GM19035 (cell line): Measurements from ENCODE around the gene STAB2.

ENCODE experiments used
- ATAC-seq: cut with Tn5 transposase; IDR thresholded peaks from one replicate; pipeline ENCODE4 v1.9.1; 2021; ENCODE audit not compliant: unreplicated experiment

The STAB2 gene, protein sequence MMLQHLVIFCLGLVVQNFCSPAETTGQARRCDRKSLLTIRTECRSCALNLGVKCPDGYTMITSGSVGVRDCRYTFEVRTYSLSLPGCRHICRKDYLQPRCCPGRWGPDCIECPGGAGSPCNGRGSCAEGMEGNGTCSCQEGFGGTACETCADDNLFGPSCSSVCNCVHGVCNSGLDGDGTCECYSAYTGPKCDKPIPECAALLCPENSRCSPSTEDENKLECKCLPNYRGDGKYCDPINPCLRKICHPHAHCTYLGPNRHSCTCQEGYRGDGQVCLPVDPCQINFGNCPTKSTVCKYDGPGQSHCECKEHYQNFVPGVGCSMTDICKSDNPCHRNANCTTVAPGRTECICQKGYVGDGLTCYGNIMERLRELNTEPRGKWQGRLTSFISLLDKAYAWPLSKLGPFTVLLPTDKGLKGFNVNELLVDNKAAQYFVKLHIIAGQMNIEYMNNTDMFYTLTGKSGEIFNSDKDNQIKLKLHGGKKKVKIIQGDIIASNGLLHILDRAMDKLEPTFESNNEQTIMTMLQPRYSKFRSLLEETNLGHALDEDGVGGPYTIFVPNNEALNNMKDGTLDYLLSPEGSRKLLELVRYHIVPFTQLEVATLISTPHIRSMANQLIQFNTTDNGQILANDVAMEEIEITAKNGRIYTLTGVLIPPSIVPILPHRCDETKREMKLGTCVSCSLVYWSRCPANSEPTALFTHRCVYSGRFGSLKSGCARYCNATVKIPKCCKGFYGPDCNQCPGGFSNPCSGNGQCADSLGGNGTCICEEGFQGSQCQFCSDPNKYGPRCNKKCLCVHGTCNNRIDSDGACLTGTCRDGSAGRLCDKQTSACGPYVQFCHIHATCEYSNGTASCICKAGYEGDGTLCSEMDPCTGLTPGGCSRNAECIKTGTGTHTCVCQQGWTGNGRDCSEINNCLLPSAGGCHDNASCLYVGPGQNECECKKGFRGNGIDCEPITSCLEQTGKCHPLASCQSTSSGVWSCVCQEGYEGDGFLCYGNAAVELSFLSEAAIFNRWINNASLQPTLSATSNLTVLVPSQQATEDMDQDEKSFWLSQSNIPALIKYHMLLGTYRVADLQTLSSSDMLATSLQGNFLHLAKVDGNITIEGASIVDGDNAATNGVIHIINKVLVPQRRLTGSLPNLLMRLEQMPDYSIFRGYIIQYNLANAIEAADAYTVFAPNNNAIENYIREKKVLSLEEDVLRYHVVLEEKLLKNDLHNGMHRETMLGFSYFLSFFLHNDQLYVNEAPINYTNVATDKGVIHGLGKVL (N-terminal part only)

DNA sequence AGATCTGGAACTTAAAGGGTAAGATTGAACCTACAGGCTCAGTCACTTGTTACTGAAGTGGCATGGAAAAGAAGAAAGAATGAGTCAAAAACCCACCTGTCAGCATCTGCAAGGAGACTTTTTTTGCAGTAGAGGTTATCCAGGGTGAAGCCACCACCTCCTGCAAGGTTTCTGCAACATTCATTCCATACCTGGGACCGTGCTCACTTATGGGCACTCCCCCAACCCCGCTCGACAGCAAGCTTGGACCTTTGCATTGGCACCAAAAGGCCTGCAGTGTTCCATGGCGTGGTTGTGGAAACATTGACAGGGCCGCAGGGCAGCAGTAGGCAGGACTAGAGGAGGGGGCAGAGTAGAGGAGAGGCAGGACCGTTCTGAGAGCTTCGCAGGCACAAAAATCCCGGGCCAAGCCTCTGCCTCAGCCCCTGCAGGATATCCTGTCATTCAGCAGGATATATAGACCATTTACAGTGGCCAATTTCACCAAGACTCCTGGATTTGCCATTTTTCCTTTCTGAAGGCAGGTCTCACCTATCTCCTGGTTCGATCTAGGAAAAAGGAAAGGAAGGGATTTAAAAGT, at the start of gene STAB2:
Gene STAB2 (plus strand): TSS at position 483 of the 580 bp plus-strand sequence. CDS start 204 bp downstream, outside the sequence.
- ATAC-seq: no peak

DNA sequence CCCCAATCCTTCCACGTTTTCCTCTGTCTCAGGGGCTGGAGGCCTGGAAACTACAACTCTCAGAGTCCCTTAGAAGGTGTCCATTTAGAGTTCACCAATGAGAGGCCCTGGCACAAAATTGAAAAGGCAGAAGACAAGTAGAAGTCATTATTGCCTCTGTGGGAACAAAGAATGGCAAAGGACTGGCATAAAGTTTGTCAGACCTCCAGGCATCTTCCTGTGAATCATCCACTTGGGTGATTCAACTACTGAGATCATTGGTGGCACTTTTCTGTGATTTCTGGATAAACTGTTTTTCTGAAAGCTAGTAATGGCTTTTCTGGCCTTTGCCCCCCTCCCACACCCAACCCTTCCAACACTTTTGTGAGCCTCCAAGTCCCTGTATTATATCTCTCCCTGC, 48.7 kb upstream of the STAB2 start:
- no peak for ATAC-seq

DNA sequence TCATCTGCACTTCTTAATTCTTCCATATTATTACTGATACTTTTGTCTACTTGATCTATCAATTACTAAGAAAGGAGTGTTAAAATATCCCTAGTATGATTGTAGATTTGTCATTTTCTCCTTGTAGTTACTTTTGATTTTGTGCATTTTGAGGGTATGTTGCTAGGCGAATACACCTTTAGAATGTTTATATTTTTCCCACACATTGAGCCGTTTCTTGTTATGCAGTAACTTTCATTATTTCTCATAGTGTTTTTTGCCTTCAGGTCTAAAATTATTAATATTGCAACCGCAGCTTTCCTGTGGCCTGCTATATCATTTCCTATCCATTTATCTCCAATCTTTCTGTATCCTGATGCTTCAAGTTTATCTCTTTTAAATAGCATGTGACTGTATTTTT, 46.8 kb upstream of the STAB2 start:
- ATAC-seq: no peak

DNA sequence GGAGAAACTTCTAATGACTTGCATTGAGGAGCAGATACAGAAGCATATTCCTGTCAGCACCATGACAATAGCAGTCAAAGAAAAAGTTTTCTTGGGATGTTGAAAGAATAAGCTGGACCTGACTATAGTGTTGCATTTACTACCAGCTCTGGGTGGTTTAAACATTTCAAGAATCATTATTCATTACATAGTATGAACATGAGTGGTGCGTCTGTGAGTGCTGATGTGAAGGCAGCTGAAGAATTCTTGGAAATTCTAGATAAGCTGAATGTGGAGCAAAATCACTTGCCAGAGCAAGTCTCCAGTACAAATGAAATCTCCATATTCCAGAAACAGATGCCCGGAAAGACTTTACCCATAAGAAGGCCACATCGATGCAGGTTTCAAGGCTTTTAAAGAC, 45.0 kb upstream of the STAB2 start:
- ATAC-seq: no peak

DNA sequence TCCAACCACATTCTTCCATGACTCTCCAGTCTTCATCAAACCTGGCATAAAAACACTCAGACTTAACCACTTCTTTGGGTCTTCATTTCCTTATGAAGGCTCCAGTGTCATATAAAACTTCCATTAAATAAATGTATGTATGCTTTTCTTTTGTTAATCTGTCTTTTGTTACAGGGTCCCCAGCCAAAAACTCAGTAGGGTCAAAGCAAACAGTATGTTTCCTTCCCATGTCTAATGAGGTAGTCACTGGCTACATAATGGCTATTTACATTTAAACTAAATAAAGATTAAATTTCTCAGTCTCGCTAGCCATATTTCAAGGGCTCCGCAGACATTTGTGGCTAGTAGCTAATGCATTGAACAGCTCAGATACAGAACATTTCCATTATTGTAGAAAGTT, 40.1 kb upstream of the STAB2 start:
- no peak for ATAC-seq

DNA sequence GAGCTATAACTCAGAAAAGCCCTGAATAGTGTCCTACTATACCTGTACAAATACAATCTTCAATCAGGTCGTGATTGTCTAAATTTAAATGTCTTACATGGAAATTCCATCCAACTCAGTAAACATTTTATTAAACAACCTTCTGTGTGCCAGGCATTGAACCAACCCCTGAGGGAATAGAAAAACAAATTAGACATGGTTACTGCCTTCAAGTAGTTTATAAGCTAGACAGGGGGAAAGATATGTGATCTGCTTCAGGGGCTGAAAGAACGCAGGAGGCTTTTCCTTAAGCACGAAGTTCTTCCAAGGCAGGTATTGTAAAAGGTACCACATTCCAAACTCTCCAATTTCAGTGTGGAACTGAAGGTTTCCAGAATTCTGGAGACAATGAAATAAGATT, 39.7 kb upstream of the STAB2 start:
- no peak for ATAC-seq

DNA sequence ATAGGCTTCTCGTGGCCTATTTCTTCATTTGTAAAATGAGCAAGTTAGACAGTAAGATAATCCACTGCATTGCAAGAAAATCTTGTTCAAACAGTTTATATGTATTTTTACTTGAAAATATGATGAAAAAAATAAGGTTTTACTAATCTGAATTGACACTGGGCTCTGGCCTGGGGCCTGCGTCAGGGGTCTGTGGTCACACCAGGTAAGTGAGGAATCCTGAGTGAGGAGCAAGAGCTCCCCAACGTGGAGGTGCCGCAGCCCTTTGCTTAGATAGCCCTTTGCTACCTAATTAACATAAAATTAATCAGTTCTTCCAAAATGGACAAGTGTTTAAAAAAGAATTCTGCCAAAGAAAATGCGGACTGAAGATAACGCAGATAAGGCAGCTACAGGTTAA, 39.1 kb upstream of the STAB2 start:
- no peak for ATAC-seq

DNA sequence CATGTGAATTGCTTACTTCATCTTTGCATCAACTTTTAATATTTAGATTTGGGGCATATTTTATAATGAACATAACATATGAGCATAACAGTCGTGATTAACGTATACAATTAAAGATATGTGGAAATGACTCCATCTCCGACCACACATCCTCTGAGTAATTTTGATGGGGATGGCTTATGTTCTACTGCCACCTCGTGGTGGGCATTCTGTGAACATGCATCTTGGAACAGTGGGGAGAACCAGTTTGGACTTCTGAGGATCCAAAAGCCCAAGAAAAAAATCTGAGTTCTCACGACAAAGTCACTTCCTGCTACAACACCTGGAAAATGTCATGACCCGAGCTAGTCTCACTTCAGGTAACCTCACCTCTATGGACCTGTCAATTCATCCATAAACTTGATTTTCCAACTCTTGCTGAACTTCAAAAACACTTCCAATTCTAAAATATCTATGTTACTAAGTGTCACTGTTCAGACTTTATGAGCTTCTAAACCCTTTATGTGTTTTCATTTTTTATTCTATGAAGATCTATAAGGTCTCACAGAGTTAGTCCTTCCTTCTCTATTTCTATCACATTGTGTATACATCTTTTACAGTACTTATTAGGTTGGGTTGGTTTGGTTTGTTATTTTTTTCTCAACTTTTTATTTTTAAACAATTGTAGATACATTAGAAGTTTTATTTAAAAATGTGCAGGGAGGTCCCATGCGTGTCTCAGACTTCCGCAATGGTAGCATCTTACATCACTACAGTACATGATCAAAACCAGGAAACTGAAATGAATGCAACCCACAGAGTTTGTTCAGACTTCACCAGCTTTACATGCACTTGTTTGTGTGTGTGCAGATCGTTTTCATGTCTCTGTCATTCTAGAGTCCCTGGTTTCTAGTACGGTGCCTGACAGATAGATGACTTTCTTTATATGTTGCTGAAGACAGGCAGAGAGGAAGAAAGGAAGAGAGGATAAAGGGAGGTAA, 38.2 kb upstream of the STAB2 start:
- ATAC-seq: peak; percentile 77

DNA sequence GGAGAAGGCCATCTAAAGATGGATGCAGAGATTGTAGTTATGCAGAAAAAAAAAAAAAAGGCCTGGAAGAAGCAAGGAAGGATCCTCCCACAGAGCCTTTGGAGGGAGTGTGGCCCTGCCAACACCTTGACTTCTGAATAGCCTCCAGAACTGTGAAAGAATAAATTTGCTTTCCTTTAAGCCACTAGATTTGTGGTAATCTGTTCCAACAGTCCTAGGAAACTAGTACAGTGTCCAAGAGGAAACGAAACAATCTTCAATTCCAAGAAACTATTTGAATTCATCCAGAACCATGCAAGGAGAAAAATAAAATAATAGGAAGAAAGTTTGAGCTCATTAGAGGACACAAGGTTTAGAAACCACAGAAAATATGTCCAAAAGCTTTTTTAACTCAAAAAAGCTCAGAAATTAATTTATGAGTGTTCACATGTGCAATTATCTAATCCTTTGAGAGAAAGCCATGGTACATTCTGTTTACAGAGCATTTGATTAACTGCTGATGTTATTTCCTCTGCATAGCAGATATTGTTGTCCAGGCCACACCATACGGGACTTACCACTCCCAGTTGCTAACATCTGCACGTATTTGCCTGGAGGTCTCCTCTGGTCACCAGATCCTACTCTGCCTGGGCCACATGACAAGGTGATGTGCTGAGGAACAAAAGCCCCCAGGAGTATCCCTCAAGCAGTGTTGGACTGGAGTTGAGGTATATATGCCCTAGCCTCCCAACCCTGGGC, 30.0 kb upstream of the STAB2 start:
- no peak for ATAC-seq

DNA sequence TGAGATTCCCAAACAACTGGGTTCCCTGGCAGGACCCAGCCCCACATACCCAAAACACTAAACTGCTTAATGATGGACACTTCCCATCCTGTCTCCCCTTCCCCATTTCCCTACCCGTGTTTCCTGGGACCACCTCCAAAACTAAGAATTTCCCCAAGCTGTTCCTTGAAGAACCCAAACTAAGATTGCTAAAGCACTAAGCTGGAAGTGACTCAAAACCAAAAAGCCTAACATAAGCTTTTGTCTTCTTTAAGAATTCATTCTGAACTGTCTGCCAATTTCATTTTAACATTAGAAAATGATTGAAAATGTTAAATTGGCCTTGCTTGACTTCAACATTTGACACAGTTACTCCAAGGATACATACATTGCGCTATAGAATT, 29.5 kb upstream of the STAB2 start:
- ATAC-seq: no peak

DNA sequence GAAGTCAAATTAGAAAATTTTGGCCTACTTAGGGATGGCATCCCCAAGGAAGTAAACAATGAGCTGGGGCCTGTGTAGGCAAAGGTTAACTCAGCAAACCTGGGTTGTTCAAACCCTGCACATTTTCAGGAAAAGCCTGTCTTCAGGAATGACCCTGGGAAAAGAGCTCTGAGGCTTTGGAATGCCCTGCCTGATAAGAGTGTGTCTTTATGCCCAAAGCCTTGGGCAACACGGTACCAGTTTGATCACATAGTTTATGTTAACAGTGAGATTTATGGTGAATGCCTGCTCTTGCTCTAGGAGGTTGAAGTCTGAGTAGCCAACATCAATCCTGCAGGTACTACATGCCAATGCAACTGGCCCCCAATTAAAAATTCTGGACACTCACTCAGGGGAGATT, 28.2 kb upstream of the STAB2 start:
- no peak for ATAC-seq

DNA sequence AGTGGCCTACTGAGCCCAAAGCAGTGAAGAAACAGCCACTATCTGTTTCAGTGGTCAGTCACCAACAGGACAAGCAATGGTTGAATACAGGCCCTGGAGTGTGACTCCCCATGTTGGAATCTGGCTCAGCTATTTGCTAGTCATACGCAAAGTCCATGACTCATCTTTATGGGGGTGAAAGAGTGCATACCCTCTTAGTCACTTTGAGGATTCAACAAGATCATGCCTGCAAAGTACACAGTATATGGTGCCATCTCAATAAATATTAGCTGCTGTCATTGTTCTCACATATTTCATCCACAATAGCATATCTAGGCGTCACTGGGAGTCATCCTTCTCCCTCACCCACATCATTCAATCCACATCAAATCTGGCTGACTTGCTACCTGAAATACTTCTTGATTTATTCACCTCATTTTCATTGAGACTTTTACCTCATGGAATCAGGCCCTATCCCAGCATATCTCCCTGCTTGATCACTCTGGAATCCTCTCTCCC, 26.4 kb upstream of the STAB2 start:
- no peak for ATAC-seq

DNA sequence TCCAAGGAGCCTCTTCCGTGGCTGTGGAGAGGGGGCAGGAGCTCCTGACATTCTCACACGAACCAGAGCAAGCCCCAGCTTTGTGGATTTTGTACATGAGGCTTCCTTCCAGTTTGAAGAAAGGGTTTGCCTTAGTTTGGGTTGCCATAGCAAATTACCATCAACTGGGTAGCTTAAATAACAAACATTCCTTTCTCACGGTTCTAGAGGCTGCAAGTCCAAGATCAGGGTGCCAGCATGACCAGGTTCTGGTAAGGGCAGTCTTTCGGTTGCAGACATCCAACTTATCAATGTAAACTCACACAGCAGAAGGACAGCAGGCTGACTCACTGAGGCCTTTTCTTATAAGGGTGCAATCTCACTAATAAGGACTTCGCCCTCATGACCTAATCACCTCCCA, 25.9 kb upstream of the STAB2 start:
- no peak for ATAC-seq

DNA sequence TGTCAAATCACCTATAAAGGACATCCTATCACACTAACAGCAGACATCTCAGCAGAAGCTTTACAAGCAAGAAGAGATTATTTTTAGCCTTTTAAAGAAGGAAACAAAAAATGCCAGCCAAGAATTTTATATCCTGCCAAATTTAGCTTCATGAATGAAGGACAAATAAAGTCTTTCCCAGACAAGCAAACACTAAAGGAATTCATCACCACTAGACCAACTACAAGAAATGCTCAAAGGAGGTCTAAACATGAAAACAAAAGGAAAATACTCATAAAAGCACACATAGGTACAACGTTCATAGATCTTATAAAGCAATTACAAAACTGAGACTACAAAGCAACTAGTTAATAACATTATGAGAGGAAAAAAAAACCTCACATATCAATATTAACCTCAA, 20.7 kb upstream of the STAB2 start:
- ATAC-seq: no peak

DNA sequence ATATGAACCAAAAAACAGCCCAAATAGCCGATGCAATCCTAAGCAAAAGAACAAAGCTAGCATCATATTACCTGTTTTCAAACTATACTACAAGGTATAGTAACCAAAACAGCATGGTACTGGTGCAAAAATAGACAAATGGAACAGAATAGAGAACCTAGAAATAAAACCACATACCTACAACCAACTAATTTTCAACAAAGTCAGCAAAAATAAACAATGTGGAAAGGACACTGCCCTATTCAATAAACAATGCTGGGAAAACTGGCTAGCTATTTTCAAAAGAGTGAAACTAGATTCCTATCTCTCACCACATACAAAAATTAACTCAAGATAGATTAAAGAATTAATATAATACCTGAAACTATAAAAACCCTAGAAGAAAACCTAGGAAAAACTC, 17.8 kb upstream of the STAB2 start:
- no peak for ATAC-seq

DNA sequence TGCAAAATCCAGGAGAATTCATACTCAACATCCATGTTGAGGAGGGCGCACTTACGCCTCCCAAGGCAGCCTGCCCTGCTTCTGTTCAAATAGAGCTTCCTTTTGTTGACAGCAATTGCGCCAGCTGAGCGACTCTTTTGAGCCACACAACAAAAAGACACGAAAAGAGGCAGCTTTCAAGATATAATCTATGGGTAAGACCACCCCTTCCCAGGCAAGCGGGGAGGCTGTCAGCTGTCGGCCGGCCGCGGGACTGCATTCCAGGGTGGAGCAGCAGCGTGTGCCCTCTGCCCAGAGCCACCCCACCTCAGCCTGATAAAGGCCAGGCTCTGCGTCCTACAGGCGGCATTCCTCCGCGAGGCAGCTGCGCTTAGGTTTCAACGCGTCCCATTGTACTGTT, 15.8 kb upstream of the STAB2 start:
- no peak for ATAC-seq

DNA sequence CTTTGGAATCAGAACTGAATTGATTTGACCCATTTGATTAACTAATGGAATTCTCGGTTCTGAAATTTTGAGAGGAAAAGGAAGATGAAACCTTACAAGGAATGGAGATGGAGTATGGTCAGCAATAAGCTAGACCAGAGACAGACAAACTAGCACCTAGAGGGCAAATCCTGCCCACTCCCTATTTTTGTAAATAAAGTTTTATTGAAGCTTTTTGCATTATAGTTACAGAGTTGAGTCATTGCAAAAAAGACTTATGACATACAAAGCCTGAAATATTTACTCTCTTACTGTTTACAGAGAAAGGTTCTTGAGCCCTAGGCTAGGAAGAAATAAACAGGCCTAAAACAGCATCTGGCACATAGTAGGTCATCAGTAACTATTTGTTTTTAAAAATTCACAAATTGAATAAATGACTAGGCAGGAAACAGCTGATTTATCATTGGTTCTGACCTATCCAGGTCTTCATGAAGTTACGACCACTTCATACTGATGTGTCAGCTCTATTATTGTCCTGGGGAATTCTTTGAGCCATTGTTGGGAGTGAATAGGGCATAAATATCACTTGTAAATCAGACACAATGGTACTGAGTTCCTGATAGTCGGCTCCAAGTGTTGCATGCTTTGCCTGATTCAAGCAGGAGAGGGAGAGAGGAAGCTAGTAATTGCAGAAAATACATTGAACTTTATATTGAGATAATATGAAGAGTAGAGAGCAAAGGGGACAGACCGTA, 14.6 kb upstream of the STAB2 start:
- no peak for ATAC-seq

DNA sequence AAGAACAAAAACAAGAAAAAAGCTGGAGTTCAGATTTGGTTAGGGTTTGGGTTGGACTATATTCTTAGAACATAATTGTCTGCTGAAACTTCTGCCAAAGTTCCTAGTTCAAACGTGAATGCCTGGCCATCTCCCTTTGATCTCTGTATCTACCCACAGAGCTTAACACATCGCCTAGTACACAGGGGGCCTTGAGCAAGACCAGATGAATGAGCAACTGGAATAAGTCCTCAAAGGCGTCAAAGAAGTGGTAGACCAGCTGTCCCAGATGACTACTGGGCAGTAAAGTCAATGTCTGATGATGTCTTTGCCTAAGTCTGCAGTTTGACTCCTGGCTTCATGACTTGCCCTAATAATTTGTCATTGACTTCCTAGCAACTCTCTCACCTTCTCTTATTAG, 13.9 kb upstream of the STAB2 start:
- no peak for ATAC-seq
